Stimulated activated CD8-positive, alpha-beta memory T cell treated with anti-CD3 and anti-CD28 coated beads, Interleukin-4, amount 100 ng/mL, for 1 hour (primary cell): ENCODE data around the gene PABPN1.
"Not testable (repeated sequence)": the region's sequence is repeated elsewhere in the genome, so short reads cannot be mapped to it uniquely, and the experiment has no call there.

ENCODE experiments used
- DNase-seq, 2 donors: peaks; one replicate each; pipeline ENCODE4 v3.0.0-alpha.2; 2020; ENCODE audit warnings: low read depth in 2 of 2, low spot score in 1 of 2

The PABPN1 gene

GRCh38 chr14:23301288-23301968 lies 19.8 kb upstream of the PABPN1 start:
- DNase-seq, result peak; percentile 79 to 89

- peak in 1 of 2 donors; percentile 43 for DNase-seq
Observed at GRCh38 chr14:23301969-23302289, 19.3 kb upstream of the PABPN1 start.

GRCh38 chr14:23302290-23303225 lies 18.7 kb upstream of the PABPN1 start, which contains the start of gene PPP1R3E:
Gene PPP1R3E, minus strand, starts transcription at chr14:23302859. Its CDS starts 283 bp downstream, at chr14:23302576.
- peak in 1 of 2 donors; percentile 75 for DNase-seq

- DNase-seq, result no peak
Observed at GRCh38 chr14:23306412-23307145, 14.7 kb upstream of the PABPN1 start, which contains the start of gene BCL2L2. Gene BCL2L2, plus strand, starts transcription at chr14:23306833. Its CDS starts 935 bp downstream, at chr14:23307768.

- no peak for DNase-seq
Observed at GRCh38 chr14:23307146-23307530, 14.1 kb upstream of the PABPN1 start.

GRCh38 chr14:23307687-23308644 lies 13.3 kb upstream of the PABPN1 start:
- DNase-seq, result no peak

GRCh38 chr14:23308721-23309445 lies 12.4 kb upstream of the PABPN1 start:
- no peak for DNase-seq

- no peak for DNase-seq
Observed at GRCh38 chr14:23310546-23310945, 10.7 kb upstream of the PABPN1 start.

- DNase-seq, result no peak
Observed at GRCh38 chr14:23316300-23316699, 5.0 kb upstream of the PABPN1 start.

- no peak for DNase-seq
Observed at GRCh38 chr14:23319746-23320583, 1.3 kb upstream of the PABPN1 start.

GRCh38 chr14:23321572-23322547 lies 603 bp downstream of the PABPN1 start:
- no peak for DNase-seq

GRCh38 chr14:23322568-23323517 lies 1.6 kb downstream of the PABPN1 start:
- DNase-seq, result no peak

GRCh38 chr14:23323838-23324454 lies 2.7 kb downstream of the PABPN1 start:
- no peak for DNase-seq

- no peak for DNase-seq
Observed at GRCh38 chr14:23324455-23324846, 3.2 kb downstream of the PABPN1 start.

GRCh38 chr14:23324993-23325392 lies 3.7 kb downstream of the PABPN1 start:
- DNase-seq, result no peak

- DNase-seq, result not testable (repeated sequence)
Observed at GRCh38 chr14:23325746-23326145, 4.5 kb downstream of the PABPN1 start.
